Dendritic cell treated with granulocyte-macrophage colony-stimulating factor and Interleukin-4, amounts not matched to agents 40 ng/mL and 50 ng/mL, for 4 days (primary cell): ENCODE results near the gene UGCG.

Experiments
- H3K27ac Mint-ChIP-seq: one replicate; pipeline ENCODE4 v1.8.0; 2022; ENCODE audit warnings: mild to moderate bottlenecking, mixed read lengths
- H3K27me3 Mint-ChIP-seq: one replicate; pipeline ENCODE4 v1.8.0; 2022; ENCODE audit warnings: mild to moderate bottlenecking, mixed read lengths
- H3K36me3 Mint-ChIP-seq: one replicate; pipeline ENCODE4 v1.8.0; 2022; ENCODE audit warnings: low read depth, mixed read lengths
- H3K4me1 Mint-ChIP-seq: one replicate; pipeline ENCODE4 v1.8.0; 2022; ENCODE audit warnings: low read depth, mixed read lengths
- H3K4me3 Mint-ChIP-seq: one replicate; pipeline ENCODE4 v1.8.0; 2022; ENCODE audit warnings: mild to moderate bottlenecking, moderate library complexity, mixed read lengths
- H3K9me3 Mint-ChIP-seq: one replicate; pipeline ENCODE4 v1.8.0; 2022; ENCODE audit warnings: mixed read lengths
- intact Hi-C: fragments of 100-400 bp; cut with micrococcal nuclease; formaldehyde crosslinking; loops from one replicate; pipeline ENCODE4 v1.15.0; 2022

UGCG gene

DNA sequence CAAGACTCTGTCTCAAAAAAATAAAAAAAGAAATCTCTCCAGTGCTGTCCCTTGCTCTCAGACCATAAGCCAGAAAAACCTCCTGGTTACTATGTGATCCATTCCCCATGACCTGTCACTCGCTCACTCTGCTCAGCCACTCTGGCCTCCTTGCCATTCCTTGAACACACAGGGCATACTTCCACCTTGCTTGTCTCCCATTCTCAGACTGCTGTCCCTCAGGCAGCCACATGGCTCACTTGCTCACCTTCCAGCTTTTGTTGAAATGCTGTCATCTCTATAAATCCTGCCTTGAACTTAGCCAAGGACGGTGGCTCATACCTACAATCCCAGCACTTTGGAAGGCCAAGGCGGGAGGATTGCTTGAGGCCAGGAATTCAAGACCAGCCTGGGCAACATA is 82.9 kb downstream of the UGCG start:
- intact Hi-C loops = no loop called here
- Mint-ChIP-seq H3K4me3 (no peak overlapping the region), H3K9me3 (no peaks in the 10 kb centered on the region), H3K4me1 (peaks cover 29% of the 10 kb centered on the region), H3K27me3 (peaks cover 15% of the 10 kb centered on the region), H3K36me3 (no peaks in the 10 kb centered on the region), H3K27ac (no peak overlapping the region)

DNA sequence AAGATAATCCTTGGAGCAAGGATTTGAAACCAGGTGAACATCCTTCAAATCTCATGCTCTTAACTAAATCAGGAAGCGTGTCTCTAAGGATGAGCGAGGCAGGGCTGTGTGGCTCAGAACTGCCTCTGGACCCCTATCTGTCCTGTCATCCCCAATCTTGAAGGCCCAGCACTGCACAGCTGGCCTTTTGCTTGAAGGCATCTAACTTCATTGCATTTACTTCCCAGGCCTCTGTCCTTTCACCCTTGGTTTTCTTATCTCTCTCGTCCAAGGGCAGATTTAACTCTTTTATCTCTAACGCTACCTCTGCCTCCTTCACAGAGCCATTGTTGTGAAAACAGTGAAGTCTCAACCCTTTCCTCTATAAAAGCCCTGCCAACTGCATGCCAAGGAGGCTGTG is 83.8 kb downstream of the UGCG start:
- H3K4me1 Mint-ChIP-seq = peaks cover 29% of the 10 kb centered on the region
- H3K4me3 Mint-ChIP-seq = no peak overlapping the region
- no peaks in the 10 kb centered on the region for H3K9me3 Mint-ChIP-seq
- no peaks in the 10 kb centered on the region for H3K36me3 Mint-ChIP-seq
- intact Hi-C loops = no loop called here
- peaks cover 15% of the 10 kb centered on the region for H3K27me3 Mint-ChIP-seq
- H3K27ac Mint-ChIP-seq = no peak overlapping the region

DNA sequence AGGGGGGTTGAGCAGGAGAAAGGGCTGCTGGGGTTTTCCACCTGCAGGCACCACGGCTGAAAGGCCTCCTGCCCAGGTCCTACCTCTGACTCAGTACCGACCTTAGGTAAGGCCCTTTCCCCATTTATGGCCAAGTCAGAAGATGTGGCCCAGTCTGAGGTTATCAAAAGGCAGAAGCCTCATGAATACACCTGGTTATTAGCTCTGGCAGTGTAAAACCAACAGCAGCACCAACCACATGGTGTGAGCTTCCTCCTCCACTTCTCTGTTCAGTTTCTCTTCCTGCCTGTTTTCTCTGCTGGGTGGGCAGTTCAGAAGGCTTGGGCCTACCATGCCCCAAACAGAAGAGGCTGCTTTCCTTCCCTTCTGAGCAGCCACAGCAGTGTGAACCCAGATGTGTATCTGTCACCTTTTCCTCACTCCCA is 86.9 kb downstream of the UGCG start:
- peak overlapping the region; percentile 42 for H3K27ac Mint-ChIP-seq
- no peaks in the 10 kb centered on the region for H3K36me3 Mint-ChIP-seq
- peaks cover 25% of the 10 kb centered on the region for H3K4me1 Mint-ChIP-seq
- no peak overlapping the region for H3K4me3 Mint-ChIP-seq
- peaks cover 11% of the 10 kb centered on the region for H3K27me3 Mint-ChIP-seq
- no peaks in the 10 kb centered on the region for H3K9me3 Mint-ChIP-seq
- intact Hi-C loops = no loop called here

DNA sequence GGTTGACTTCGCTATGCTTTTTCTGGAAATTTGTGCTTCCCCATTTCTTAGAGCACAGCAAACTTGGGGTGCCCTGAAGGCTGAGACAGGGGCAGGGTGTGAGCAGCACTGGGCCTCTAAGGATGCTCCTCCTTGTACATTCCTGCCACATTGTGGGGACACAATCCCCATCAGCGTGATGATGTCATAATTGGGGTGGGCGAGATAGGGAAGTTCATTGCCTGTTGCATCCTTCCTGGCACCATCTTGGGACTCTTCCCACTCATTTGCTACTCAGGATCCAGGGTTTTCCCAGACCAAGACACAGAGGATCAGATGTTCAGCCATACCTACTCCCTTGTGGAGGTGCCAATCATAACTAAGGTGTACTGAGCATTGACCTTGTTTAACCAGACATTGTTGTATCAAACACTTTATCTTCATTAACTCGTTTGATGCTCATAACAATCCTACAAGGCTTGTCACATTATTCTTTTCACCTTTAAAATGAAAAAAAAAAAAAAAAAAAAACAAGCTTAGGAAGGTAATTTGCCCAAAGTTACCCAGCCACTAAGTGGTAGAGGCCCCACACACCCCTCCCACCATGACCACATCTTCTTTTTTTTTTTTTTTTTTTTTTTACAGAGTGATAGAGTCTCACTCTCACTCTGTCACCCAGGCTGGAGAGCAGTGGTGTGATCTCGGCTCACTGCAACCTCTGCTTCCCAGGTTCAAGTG is 87.6 kb downstream of the UGCG start:
- Mint-ChIP-seq H3K9me3 (no peaks in the 10 kb centered on the region), H3K27me3 (peaks cover 11% of the 10 kb centered on the region), H3K4me1 (peaks cover 25% of the 10 kb centered on the region), H3K27ac (peak overlapping the region; percentile 42), H3K4me3 (no peak overlapping the region), H3K36me3 (no peaks in the 10 kb centered on the region)
- intact Hi-C loops = no loop called here
